Keratinocyte (primary cell): ENCODE data around the gene KIF2C. TPM values are rescaled to one million over a fixed set of nuclear protein-coding genes. Genes with fewer than 3 reads are reported as not detected.

Source experiments
- DNase-seq: peaks from one replicate; pipeline ENCODE4 v3.0.0-alpha.2; 2011; ENCODE audit warnings: low read depth, missing footprints, low spot score
- FAIRE-seq: peaks from 2 replicates; lab custom pipeline; 2011; peaks lifted over from hg19 to GRCh38; lab: Jason Lieb, UNC
- H2AFZ ChIP-seq: 2 replicates; pipeline ENCODE4 v1.6.0; 2012; ENCODE audit warnings: low read length, control low read depth, inconsistent platforms; ENCODE audit not compliant: control insufficient read depth
- H3K27ac ChIP-seq: 2 replicates; pipeline ENCODE4 v1.5.1; 2011; ENCODE audit warnings: low read length; ENCODE audit not compliant: control insufficient read depth, insufficient read depth
- H3K27me3 ChIP-seq: 3 replicates; pipeline ENCODE4 v1.6.0; 2011; ENCODE audit warnings: low read length; ENCODE audit not compliant: control insufficient read depth, insufficient read depth; ENCODE audit errors: extremely low read depth
- H3K36me3 ChIP-seq, 2 experiments: 2 replicates in 1 of 2; 3 replicates in 1 of 2; pipeline ENCODE4 v1.5.1; 2011; ENCODE audit warnings: low read length in 2 of 2, mild to moderate bottlenecking in 1 of 2; ENCODE audit not compliant: control insufficient read depth in 2 of 2, insufficient read depth in 2 of 2; ENCODE audit errors: extremely low read depth in 1 of 2
- H3K4me1 ChIP-seq: 3 replicates; pipeline ENCODE4 v1.5.1; 2011; ENCODE audit warnings: low read length; ENCODE audit not compliant: control insufficient read depth, insufficient read depth; ENCODE audit errors: extremely low read depth
- H3K4me2 ChIP-seq: 3 replicates; pipeline ENCODE4 v1.6.0; 2011; ENCODE audit warnings: low read depth, low read length; ENCODE audit not compliant: control insufficient read depth, insufficient read depth; ENCODE audit errors: extremely low read depth
- H3K4me3 ChIP-seq, 3 experiments: fragments of 200-600 bp in 1 of 3; sonication (generic) in 1 of 3; 2 replicates in 2 of 3; 3 replicates in 1 of 3; pipeline ENCODE4 v1.5.1; 2011 to 2016; ENCODE audit warnings: low read length in 3 of 3, mild to moderate bottlenecking in 3 of 3, control low read depth in 2 of 3, inconsistent platforms in 1 of 3, low read depth in 1 of 3, mixed read lengths in 1 of 3, mixed run types in 1 of 3, moderate library complexity in 1 of 3; ENCODE audit not compliant: control insufficient read depth in 2 of 3, insufficient read depth in 2 of 3; ENCODE audit errors: extremely low read depth in 1 of 3
- H3K79me2 ChIP-seq: 2 replicates; pipeline ENCODE4 v1.6.0; 2012; ENCODE audit warnings: low read length; ENCODE audit not compliant: control insufficient read depth, insufficient read depth
- H3K9ac ChIP-seq: 3 replicates; pipeline ENCODE4 v1.6.0; 2011; ENCODE audit warnings: low read length; ENCODE audit not compliant: control insufficient read depth, insufficient read depth; ENCODE audit errors: extremely low read depth
- H3K9me1 ChIP-seq: 3 replicates; pipeline ENCODE4 v1.6.0; 2011; ENCODE audit warnings: low read length; ENCODE audit not compliant: control insufficient read depth, insufficient read depth; ENCODE audit errors: extremely low read depth
- H3K9me3 ChIP-seq: 2 replicates; pipeline ENCODE4 v1.5.1; 2012; ENCODE audit warnings: low read depth, low read length; ENCODE audit not compliant: control insufficient read depth
- H4K20me1 ChIP-seq: 3 replicates; pipeline ENCODE4 v1.6.0; 2011; ENCODE audit warnings: low read length; ENCODE audit not compliant: control insufficient read depth, insufficient read depth; ENCODE audit errors: extremely low read depth
- CTCF ChIP-seq, 3 experiments: IDR thresholded peaks in 1 of 3; conservative IDR thresholded peaks in 1 of 3; optimal IDR thresholded peaks in 1 of 3; 2 replicates in 2 of 3; 3 replicates in 1 of 3; pipeline versions ENCODE3 to v1.5.1; 2011; ENCODE audit warnings: low read length in 3 of 3, mild to moderate bottlenecking in 3 of 3, moderate library complexity in 2 of 3, control low read depth in 1 of 3, inconsistent platforms in 1 of 3; ENCODE audit not compliant: insufficient read depth in 2 of 3; ENCODE audit errors: extremely low read depth in 1 of 3
- EZH2 ChIP-seq: IDR thresholded peaks from one replicate; pipeline ENCODE4 v1.6.1; 2012; ENCODE audit warnings: inconsistent platforms, mild to moderate bottlenecking, low read length, moderate library complexity
- dilution Hi-C: fragments of 300-500 bp; cut with MboI; formaldehyde crosslinking; loops from one replicate; pipeline ENCODE4 v1.7.0; 2020; ENCODE audit warnings: low sequenced_read_pairs; ENCODE audit not compliant: extremely low pct_ligation_motif_present
- polyA plus RNA-seq, 5 experiments: library from polyadenylated mRNA; depleted of rRNA in 3 of 5; stranded (reverse) in 3 of 5; stranded (forward) in 1 of 5; unstranded in 1 of 5; fragments of >200 nt; gene quantifications; 1 replicate in 1 of 5; 2 replicates in 3 of 5; 3 replicates in 1 of 5; pipeline versions ENCODE4 v1.2.1 to v1.2.3, GENCODE V29; 2011 to 2012; ENCODE audit warnings: missing spikeins in 2 of 5, low read depth in 1 of 5, low replicate concordance in 1 of 5

Gene KIF2C
- polyA plus RNA-seq, 1 donor (not counting 4 experiments of a cell fraction or from before 2014, with no cell fraction given), result 16.3 TPM

- DNase-seq (no peak), FAIRE-seq (no peak)
- peaks cover 0 to 2% of the 10 kb centered on the region in 2 experiments for H3K36me3 ChIP-seq
- no peak for TF ChIP-seq EZH2
- TF ChIP-seq CTCF (optimal IDR thresholded peaks at IDR 0.05 in 1 of 3, IDR thresholded peaks at IDR 0.05 in 1 of 3, conservative IDR thresholded peaks at IDR 0.05 in 1 of 3; ENCODE audit: extremely low read depth in 1 of 3, insufficient read depth in 2 of 3, low read length in 3 of 3), result no peak
- no peaks in the 10 kb centered on the region for H3K79me2 ChIP-seq
- H3K9me3 ChIP-seq, result no peaks in the 10 kb centered on the region
- no peak overlapping the region for H2AFZ ChIP-seq
- H3K9me1 ChIP-seq, result no peaks in the 10 kb centered on the region
- no peak overlapping the region for H3K4me3 ChIP-seq
- H3K9ac ChIP-seq, result no peak overlapping the region
- peaks cover 19% of the 10 kb centered on the region for H3K4me1 ChIP-seq
- H3K4me2 ChIP-seq, result no peak overlapping the region
- H3K27ac ChIP-seq, result no peak overlapping the region
- no peaks in the 10 kb centered on the region for H3K27me3 ChIP-seq
- dilution Hi-C loops, result no loop called here
- H4K20me1 ChIP-seq, result no peaks in the 10 kb centered on the region
Observed at GRCh38 chr1:44786841-44787426, 47.3 kb downstream of the KIF2C start.

GRCh38 chr1:44787506-44787905 lies 47.9 kb downstream of the KIF2C start:
- FAIRE-seq (no peak), DNase-seq (no peak)
- Histone ChIP-seq H2AFZ (no peak overlapping the region), H3K4me3 (no peak overlapping the region), H3K9me1 (no peaks in the 10 kb centered on the region), H3K27ac (no peak overlapping the region), H3K79me2 (no peaks in the 10 kb centered on the region), H3K9me3 (no peaks in the 10 kb centered on the region), H3K4me1 (peaks cover 19% of the 10 kb centered on the region), H3K4me2 (no peak overlapping the region), H4K20me1 (no peaks in the 10 kb centered on the region), H3K36me3 (no peaks in the 10 kb centered on the region), H3K9ac (no peak overlapping the region), H3K27me3 (no peaks in the 10 kb centered on the region)
- TF ChIP-seq CTCF (optimal IDR thresholded peaks at IDR 0.05 in 1 of 3, IDR thresholded peaks at IDR 0.05 in 1 of 3, conservative IDR thresholded peaks at IDR 0.05 in 1 of 3; ENCODE audit: extremely low read depth in 1 of 3, insufficient read depth in 2 of 3, low read length in 3 of 3), result no peak
- no peak for TF ChIP-seq EZH2
- dilution Hi-C loops, result no loop called here
